ENCODE results near the gene AADAT.
"Not testable (repeated sequence)": the region's sequence is repeated elsewhere in the genome, so short reads cannot be mapped to it uniquely, and the experiment has no call there.

The AADAT gene

DNA sequence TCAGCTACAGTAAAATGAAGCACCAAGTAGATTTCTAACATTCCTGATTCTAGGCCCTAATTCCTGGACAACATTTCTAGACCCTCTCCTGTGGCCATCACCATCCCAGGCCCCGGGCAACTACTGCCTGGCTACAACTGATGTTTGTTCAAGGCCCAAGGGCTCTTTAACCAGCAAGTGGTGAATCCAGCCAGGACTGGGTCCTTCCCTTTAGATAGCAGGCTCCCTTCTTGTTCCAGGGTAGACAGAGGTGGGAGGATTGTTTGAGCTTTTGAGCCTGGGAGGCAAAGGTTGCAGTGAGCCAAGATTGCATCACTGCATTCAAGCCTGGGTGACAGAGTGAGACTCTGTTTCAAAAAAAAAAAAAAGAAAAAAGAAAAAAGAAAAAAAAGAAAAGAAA, 12.7 kb upstream of the AADAT start:
- no peaks in the 10 kb centered on the region for H3K36me3 ChIP-seq
- H3K4me3 ChIP-seq (ENCODE audit: low read depth in 1 of 2, low read length in 1 of 2), result no peak overlapping the region
- no peak overlapping the region for H3K27ac ChIP-seq
- no peaks in the 10 kb centered on the region for H3K9me3 ChIP-seq
- no peaks in the 10 kb centered on the region for H3K27me3 ChIP-seq
- TF ChIP-seq, protein P1, sequence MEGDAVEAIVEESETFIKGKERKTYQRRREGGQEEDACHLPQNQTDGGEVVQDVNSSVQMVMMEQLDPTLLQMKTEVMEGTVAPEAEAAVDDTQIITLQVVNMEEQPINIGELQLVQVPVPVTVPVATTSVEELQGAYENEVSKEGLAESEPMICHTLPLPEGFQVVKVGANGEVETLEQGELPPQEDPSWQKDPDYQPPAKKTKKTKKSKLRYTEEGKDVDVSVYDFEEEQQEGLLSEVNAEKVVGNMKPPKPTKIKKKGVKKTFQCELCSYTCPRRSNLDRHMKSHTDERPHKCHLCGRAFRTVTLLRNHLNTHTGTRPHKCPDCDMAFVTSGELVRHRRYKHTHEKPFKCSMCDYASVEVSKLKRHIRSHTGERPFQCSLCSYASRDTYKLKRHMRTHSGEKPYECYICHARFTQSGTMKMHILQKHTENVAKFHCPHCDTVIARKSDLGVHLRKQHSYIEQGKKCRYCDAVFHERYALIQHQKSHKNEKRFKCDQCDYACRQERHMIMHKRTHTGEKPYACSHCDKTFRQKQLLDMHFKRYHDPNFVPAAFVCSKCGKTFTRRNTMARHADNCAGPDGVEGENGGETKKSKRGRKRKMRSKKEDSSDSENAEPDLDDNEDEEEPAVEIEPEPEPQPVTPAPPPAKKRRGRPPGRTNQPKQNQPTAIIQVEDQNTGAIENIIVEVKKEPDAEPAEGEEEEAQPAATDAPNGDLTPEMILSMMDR (IDR thresholded peaks at IDR 0.05), result no peak
- H3K4me1 ChIP-seq (ENCODE audit: control insufficient read depth in 1 of 2, insufficient read depth in 1 of 2, low read depth in 1 of 2, low read length in 1 of 2), result no peaks in the 10 kb centered on the region

DNA sequence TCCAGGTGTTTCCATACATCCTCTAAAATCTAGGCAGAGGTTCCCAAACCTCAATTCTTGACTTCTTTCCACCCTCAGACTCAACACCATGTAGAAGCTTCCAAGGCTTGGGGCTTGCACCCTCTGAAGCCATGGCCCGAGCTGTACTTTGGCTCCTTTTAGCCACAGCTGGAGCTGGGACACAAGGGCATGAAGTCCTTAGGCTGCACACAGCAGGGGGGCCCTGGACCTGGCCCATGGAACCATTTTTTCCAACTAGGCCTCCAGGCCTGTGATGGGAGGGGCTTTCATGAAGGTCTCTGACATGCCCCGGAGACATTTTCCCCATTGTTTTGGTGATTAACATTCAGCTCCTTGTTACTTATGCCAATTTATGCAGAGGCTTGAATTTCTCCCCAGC, 8.4 kb upstream of the AADAT start:
- H3K4me3 ChIP-seq (ENCODE audit: low read depth in 1 of 2, low read length in 1 of 2); H3K27ac ChIP-seq; H3K9me3 ChIP-seq; H3K4me1 ChIP-seq (ENCODE audit: control insufficient read depth in 1 of 2, insufficient read depth in 1 of 2, low read depth in 1 of 2, low read length in 1 of 2); H3K36me3 ChIP-seq: not testable (repeated sequence)
- H3K27me3 ChIP-seq, result peaks cover 21% of the 10 kb centered on the region

DNA sequence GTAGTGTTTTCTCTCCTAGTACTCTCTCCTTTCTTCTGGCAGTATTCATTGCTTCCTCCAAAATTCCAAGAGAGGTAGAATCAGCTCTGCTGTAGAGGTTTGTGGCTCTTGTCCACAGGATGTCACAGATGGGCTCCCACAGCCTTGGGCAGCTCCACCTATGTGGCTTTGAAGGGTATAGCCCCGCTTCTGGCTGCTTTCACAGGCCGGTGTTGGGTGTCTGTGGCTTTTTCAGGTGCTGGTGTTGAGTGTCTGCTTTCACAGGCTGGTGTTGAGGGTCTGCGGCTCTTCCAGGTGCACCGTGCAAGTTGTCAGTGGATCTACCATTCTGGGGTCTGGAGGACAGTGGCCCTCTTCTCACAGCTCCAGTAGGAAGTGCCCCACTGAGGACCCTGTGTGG, 7.9 kb upstream of the AADAT start:
- Histone ChIP-seq H3K4me3 (ENCODE audit: low read depth in 1 of 2, low read length in 1 of 2) (no peak overlapping the region), H3K4me1 (ENCODE audit: control insufficient read depth in 1 of 2, insufficient read depth in 1 of 2, low read depth in 1 of 2, low read length in 1 of 2) (no peaks in the 10 kb centered on the region), H3K36me3 (no peaks in the 10 kb centered on the region), H3K27ac (no peak overlapping the region), H3K9me3 (no peaks in the 10 kb centered on the region), H3K27me3 (peaks cover 24% of the 10 kb centered on the region)
- TF ChIP-seq, protein P1 (IDR thresholded peaks at IDR 0.05), result no peak

DNA sequence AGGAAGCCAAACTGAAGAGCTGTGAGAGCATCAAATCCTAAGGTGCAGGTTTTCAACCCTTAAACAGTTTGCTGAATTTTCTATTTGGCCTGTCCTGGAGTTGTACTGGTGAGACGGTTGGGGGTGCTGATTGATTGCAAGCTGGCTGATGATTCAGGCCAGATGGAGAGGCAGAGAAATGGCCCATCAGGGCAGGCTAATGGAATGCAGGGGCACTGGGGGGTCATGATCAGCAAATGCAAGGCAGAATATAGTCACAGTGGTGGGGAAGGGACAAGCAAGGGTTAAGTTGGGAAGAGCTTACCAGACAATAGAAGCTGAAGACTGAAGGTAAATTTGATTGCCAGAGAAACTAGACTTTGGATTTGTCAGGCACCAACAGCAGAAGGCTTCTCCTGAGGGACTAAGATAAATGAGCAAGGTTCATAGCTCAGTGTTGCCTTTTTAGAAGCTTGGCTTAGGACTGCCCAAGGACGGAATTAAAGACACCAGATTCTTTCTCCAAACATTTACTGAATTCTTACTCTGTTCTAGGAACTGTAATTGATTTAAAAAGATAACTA, 4.3 kb upstream of the AADAT start:
- Histone ChIP-seq H3K27me3 (peaks cover 60% of the 10 kb centered on the region), H3K27ac (no peak overlapping the region), H3K9me3 (no peaks in the 10 kb centered on the region), H3K4me3 (ENCODE audit: low read depth in 1 of 2, low read length in 1 of 2) (no peak overlapping the region), H3K36me3 (no peaks in the 10 kb centered on the region), H3K4me1 (ENCODE audit: control insufficient read depth in 1 of 2, insufficient read depth in 1 of 2, low read depth in 1 of 2, low read length in 1 of 2) (peaks cover 4 to 5% of the 10 kb centered on the region in 2 experiments)
- TF ChIP-seq, protein P1 (IDR thresholded peaks at IDR 0.05), result no peak

DNA sequence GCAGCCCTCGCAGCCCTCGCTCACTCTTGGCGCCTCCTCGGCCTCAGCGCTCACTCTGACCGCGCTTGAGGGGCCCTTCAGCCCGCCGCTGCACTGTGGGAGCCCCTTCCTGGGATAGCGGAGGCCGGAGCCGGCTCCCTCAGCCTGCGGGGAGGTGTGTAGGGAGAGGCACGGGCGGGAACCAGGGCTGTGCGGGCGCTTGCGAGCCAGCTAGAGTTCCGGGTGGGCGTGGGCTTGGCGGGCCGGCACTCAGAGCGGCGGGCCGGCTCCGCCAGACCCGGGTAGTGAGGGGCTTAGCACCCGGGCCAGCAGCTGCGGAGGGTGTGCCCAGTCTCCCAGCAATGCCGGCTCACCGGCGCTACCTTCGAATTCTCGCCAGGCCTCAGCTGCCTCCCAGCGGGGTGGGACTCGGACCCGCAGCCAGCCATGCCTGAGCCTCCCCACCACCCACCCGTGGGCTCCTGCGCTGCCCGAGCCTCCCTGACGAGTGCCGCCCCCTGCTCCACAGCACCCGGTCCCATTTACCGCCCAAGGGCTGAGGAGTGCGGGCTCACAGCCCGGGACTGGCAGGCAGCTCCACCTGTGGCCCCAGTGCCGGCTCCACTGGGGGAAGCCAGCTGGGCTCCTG, 1.4 kb upstream of the AADAT start:
- Histone ChIP-seq H3K27ac (no peak overlapping the region), H3K36me3 (no peaks in the 10 kb centered on the region), H3K9me3 (no peaks in the 10 kb centered on the region), H3K4me1 (ENCODE audit: control insufficient read depth in 1 of 2, insufficient read depth in 1 of 2, low read depth in 1 of 2, low read length in 1 of 2) (peaks cover 4 to 5% of the 10 kb centered on the region in 2 experiments), H3K27me3 (peaks cover 89% of the 10 kb centered on the region), H3K4me3 (ENCODE audit: low read depth in 1 of 2, low read length in 1 of 2) (no peak overlapping the region)
- TF ChIP-seq, protein P1 (IDR thresholded peaks at IDR 0.05), result no peak

DNA sequence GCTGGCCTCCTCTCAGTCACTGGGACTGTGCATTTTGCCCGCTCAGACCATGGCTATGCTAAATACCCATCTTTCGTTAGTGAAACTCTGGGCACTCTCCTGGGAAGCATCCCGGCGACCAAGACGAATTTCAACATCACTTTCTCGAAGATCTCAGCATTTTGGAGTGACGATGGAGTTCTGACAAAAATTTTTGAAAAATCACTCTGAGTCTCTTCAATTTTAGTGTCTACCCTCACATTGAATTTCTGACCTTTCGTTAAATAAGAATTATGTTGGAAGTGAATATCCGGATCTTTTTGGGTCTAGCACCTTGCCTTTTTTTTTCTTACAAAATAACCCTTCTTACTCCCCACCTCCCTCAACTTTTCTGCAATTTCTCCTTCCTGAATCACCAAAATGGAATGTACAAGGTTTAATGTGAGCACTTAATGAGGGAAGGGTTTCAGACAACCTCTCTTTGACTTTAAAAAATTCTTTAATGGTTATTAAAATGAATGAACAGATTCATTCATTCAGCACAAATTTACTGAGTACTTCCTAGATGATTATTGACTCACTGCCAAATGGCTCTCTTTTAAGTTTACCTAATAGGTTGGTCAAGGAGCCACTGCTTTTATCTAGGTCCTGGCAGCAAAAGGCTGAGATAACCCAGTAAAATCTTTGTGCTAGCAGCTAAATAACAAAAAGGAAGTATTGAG, 746 bp upstream of the AADAT start:
- peaks cover 93% of the 10 kb centered on the region for H3K27me3 ChIP-seq
- H3K36me3 ChIP-seq, result no peaks in the 10 kb centered on the region
- H3K4me1 ChIP-seq (ENCODE audit: control insufficient read depth in 1 of 2, insufficient read depth in 1 of 2, low read depth in 1 of 2, low read length in 1 of 2), result peaks cover 4 to 5% of the 10 kb centered on the region in 2 experiments
- H3K27ac ChIP-seq, result no peak overlapping the region
- no peaks in the 10 kb centered on the region for H3K9me3 ChIP-seq
- H3K4me3 ChIP-seq (ENCODE audit: low read depth in 1 of 2, low read length in 1 of 2), result no peak overlapping the region
- TF ChIP-seq, protein P1 (IDR thresholded peaks at IDR 0.05), result no peak

All from neutrophil (primary cell).